Hematopoietic multipotent progenitor cell treated with erythropoietin and hydrocortisone succinate and interleukin-3 and kit ligand, for 17 days (in vitro differentiated cells): ENCODE measurements around the gene USP53.
"Not testable (repeated sequence)": the region's sequence is repeated elsewhere in the genome, so short reads cannot be mapped to it uniquely, and the experiment has no call there.

Source experiments
- DNase-seq: peaks from one replicate; pipeline ENCODE4 v3.0.0-alpha.2; 2015; ENCODE audit warnings: low spot score

Gene USP53

GRCh38 chr4:119212234-119212963 is at the start of gene USP53:
Gene USP53 (plus strand): TSS chr4:119212713. CDS start chr4:119239760, 27,047 bp downstream.
- peak; percentile 96 for DNase-seq

GRCh38 chr4:119165767-119166166 is 46.7 kb upstream of the USP53 start:
- no peak for DNase-seq

GRCh38 chr4:119170195-119170594 is 42.3 kb upstream of the USP53 start:
- no peak for DNase-seq

- no peak for DNase-seq
Observed at GRCh38 chr4:119172223-119172622, 40.3 kb upstream of the USP53 start.

- DNase-seq, result not testable (repeated sequence)
Observed at GRCh38 chr4:119173729-119174361, 38.7 kb upstream of the USP53 start.

- DNase-seq, result no peak
Observed at GRCh38 chr4:119179011-119179410, 33.5 kb upstream of the USP53 start.

- DNase-seq, result no peak
Observed at GRCh38 chr4:119184128-119184527, 28.4 kb upstream of the USP53 start.

- no peak for DNase-seq
Observed at GRCh38 chr4:119189638-119190037, 22.9 kb upstream of the USP53 start.

GRCh38 chr4:119190354-119190753 is 22.2 kb upstream of the USP53 start:
- no peak for DNase-seq

- no peak for DNase-seq
Observed at GRCh38 chr4:119191505-119191904, 21.0 kb upstream of the USP53 start.

GRCh38 chr4:119197772-119198212 is 14.7 kb upstream of the USP53 start:
- no peak for DNase-seq

GRCh38 chr4:119204916-119205315 is 7.6 kb upstream of the USP53 start:
- DNase-seq, result no peak

- no peak for DNase-seq
Observed at GRCh38 chr4:119205690-119206089, 6.8 kb upstream of the USP53 start.

- DNase-seq, result no peak
Observed at GRCh38 chr4:119206178-119206577, 6.3 kb upstream of the USP53 start.

- no peak for DNase-seq
Observed at GRCh38 chr4:119207051-119207450, 5.5 kb upstream of the USP53 start.

- DNase-seq, result no peak
Observed at GRCh38 chr4:119209077-119209476, 3.4 kb upstream of the USP53 start.

GRCh38 chr4:119209586-119209985 is 2.9 kb upstream of the USP53 start:
- DNase-seq, result no peak

GRCh38 chr4:119210775-119211174 is 1.7 kb upstream of the USP53 start:
- no peak for DNase-seq

- no peak for DNase-seq
Observed at GRCh38 chr4:119211867-119212233, 663 bp upstream of the USP53 start.

- peak; percentile 81 for DNase-seq
Observed at GRCh38 chr4:119212964-119213606, 572 bp downstream of the USP53 start.

- DNase-seq, result no peak
Observed at GRCh38 chr4:119218093-119218492, 5.6 kb downstream of the USP53 start.

- DNase-seq, result no peak
Observed at GRCh38 chr4:119221412-119221811, 8.9 kb downstream of the USP53 start.

GRCh38 chr4:119227690-119228089 is 15.2 kb downstream of the USP53 start:
- DNase-seq, result no peak
